Right renal pelvis (tissue), 4 donors: ENCODE data around the gene CNGB1. TPM values are rescaled to one million over a fixed set of nuclear protein-coding genes. Genes with fewer than 3 reads are reported as not detected.
"Not testable (repeated sequence)": the region's sequence is repeated elsewhere in the genome, so short reads cannot be mapped to it uniquely, and the experiment has no call there.

Source experiments
- DNase-seq, 4 donors: peaks; one replicate each; pipeline ENCODE4 v3.0.0-alpha.2; 2013; ENCODE audit warnings: low read depth in 4 of 4, low spot score in 3 of 4, missing footprints in 1 of 4
- polyA plus RNA-seq, 4 donors: library from polyadenylated mRNA; unstranded; fragments of 120-200 nt; gene quantifications; one replicate each; pipeline ENCODE4 v1.2.1, GENCODE V29; 2013; ENCODE audit not compliant: insufficient read length in 4 of 4

CNGB1 gene
- polyA plus RNA-seq, 4 donors, result 0.03 to 0.27 (median 0.11) TPM

DNA sequence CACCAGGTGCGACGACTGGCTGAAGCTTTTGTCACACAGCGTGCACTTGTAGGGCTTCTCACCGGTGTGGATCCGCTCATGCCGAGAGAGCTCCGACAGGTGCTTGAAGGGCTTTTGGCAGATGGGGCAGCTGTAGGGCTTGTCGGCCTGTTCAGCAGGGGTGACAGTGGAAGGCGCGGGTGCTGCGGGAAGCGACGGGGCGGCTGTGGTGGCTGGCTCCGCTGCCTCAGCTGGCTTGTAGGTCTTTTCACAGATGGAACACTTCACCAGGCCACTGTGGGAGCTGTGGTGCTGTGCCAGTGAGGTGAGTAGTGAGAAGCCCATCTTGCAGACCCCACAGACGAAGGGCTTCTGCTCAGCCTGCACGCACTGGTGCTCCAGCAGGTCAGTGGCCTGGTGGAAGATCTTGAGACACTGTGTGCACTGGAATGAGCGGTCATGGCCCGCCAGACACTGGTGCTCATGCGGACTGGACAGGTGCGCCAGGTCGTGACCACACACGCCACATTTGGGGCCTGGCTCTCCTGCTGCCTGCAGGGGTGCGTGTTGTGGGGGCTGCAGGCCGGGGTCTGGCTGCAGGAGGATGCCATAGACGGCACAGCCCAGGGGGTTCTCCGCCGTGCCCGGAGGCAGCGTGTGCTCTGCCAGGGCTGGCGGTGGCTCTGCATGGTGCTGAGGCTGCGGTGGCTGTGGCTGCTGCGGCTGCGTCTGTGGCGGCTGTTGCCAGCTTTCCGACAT, 26.8 kb upstream of the CNGB1 start:
- no peak for DNase-seq

DNA sequence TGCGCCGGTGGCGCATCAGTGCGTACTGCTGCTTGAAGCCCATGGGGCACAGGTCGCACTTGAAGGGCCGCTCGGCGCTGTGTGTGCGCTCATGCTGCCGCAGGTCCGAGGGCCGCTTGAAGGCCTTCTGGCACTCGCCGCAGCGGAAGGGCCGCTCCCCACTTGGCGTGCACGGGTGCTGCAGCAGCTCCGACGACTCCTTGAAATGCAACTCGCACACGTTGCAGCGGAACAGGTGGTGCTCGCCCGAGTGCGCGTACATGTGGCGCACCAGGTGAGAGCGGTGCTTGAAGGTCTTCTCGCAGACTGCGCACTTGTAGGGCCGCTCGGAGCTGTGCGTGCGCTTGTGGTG, 26.2 kb upstream of the CNGB1 start:
- DNase-seq, result no peak

DNA sequence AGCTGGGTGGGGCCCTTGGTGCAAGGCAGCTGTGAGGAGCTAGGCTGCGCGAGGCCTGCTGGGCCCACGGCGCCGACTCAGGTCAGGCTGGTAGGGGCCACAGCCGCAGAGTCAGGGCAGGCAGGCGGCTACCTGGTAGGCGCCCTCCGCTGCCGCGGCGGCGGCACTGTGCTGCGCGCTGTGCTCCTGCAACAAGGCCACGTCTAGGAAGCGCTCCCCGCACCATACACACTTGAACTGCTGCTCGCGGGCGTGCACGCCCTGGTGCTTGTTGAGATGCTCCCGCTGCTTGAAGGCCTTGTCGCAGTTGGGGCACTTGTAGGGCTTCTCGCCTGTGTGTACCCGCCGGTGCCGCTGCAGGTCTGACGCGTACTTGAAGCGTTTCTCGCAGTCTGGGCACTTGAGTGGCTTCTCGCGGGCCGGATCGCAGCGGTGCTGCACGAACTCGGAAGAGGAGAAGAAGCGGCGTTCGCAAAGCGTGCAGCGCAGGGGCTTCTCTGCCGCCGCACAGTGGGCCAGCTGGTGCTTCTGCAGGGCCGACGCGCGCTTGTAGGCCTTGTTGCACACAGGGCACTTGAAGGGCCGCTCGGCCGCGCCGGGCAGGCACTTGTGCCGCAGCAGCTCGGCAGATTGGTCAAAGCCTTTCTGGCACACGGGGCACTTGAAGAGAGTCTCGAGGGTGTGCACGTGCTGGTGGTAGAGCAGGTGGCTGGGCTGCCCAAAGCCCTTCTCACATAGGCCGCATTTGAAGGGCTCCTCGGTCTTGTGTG, 25.7 kb upstream of the CNGB1 start:
- no peak for DNase-seq

DNA sequence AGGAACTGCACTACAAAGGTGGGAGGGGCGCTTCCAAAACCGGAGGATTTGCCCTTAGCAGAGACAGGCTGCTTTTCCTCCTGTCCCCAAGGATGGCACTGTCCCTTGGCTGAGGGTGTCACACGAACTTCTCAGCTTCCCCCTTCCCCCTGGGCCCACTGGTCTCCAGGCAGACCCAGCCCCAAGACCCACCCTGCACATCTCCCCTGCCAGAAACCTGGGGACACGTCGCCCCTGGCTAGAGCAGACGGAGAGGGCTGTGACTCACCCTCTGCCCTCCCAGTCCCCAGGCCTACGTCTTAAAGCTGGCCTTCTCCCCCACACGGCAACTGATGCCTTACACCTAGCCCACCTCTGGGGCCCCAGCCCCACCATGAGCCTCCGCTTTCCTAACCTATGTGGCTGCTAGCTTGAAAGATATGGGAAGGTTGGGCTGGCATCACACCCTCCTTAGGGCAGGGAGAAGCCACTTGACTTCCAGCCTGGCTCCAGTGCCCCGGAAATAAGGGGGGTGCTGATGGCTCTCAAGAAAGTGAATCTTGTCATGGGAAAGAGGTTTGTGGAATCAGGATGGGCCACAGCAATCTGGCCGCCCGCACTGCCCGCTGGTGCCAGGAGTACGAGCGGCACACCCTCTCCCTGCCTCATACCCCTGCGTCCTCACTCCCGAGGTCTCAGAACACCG, 24.9 kb upstream of the CNGB1 start:
- no peak for DNase-seq

DNA sequence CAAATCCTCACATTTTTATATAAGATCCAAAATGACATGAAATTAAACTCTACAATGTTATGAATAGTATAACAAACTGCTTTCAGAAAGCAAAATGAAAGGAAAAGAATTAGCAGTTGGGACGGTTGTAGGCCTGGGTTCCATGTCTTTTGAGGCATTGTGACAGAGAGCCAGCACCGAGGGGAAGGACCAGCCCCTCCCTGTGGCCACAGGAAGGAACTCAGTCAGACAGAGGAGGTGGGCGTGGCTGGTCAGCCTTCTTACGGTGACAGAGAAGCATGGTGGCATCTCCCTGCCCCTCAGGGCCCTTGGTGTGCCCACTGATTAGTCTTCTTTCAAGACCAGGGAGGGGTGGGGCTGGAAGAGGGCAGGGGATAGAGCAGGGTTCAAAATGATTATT, 23.9 kb upstream of the CNGB1 start:
- DNase-seq, result no peak

DNA sequence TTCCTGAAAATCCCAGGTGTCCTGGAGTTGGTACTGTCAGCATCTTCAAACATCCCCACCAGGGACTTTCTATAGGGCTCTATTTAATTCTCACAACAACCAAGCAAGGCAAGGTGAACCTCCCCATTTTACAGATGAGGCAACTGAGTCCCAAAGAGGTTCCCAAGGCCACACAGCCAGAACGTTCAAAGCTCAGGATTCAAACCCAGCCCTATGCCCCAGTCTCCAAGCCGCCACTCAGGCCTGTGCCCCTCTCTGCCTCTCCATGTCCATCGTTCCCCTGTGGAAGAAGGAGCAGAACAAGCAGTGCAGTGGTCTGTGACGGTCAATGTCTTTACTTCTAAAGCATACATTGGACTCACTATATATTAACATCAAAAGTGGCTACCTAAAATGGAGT, 23.4 kb upstream of the CNGB1 start:
- no peak for DNase-seq

DNA sequence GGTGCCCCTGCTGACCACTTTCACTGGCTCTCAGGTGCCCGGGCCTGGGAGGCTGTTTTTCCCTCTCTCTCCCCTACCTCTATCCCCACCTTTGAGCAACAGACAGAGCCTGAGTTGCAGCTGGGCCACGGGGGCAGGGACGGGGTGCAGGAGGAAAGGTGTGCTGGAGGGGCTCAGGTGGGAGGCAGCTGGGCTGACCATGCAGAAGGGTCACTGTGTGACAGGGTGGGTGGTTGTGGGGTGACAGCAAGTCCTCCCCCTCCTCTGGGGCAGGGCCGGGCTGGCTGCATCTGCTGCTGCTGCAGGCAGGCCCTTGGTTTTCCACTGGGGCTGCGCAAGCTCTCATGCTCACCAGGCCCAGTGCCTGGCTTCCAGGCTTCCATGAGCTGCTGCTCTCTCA, 23.0 kb upstream of the CNGB1 start:
- no peak for DNase-seq

DNA sequence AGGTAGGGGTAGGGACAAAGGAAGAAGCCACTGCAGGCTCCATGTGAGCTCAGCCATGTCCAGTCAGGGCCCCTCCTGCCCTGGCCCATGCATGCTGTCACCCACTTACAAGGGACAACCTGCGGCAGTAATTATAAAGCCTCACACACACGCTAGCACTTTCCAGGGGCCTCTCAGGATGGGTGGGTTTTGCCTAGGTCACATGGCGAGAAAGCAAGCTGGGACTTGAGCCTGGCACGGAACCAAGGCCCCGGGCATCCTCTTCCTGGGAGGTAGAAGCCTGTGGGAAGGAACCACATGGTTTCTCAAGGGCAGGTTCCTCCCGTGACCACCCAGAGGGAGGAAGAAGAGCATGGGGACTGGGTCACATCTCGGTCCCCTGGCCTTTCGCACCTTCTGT, 22.5 kb upstream of the CNGB1 start:
- DNase-seq, result no peak

DNA sequence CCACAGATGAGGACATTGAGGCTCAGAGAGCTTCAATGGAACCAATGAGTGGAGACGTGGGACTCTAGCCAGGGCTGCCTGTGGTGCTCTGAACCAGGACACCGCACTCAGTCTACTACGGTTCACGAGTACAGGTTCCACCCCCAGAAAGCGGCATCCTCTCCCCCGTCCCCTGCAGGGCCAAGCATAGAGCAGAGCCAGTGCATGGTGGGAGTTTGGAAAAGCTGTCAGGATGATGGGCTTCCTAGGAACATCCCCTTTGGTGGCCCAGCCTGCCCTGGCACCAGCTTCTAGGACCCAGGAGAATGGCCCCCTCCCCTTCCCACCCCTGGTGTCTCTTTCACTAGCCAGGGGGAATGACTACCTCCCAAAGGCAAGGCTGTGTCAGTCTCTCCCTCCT, 21.2 kb upstream of the CNGB1 start:
- DNase-seq, result no peak

DNA sequence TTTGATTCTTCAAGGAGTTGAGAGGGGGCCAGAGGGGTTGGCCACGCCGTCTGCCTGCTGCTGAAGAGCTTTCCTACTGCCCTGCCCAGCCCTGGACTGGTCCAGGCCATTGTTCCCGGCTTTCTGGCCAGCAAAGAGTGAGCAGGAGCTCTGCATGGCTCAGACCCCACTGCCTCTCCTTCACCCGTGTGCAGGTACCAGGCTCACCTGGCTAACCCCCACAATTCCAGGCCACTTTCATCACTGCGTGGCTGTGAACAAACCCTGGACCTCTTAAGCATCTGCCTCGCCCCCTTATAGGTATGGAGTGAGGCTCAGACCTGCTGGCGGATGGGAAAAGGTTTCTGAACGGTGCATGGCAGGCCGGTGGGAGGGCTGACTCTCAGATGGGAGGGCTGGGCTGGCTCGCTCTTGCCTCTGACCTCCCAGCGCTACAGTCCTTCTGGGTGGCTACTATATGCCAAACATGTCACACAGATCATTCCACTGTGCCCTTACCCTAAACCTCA, 20.7 kb upstream of the CNGB1 start:
- no peak for DNase-seq

DNA sequence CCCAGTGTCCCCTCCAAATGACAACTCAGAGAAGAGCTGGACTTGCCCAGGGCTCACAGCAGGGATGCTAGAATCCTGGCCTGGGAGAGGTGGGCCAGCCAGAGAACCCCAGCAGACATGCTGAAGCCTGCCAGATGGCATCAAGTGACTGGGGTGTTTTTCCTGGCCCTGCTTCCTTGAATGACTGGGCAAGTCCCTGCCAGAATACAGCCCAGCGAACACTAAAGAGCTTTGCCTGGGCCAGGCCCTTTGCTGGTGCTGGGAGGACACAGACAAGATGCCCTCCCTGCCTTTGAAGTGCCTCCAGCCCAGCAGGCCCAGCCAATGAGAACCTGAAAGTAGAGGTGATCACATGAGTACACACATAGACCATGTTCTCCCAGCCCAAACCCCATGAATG, 18.0 kb upstream of the CNGB1 start:
- no peak for DNase-seq

DNA sequence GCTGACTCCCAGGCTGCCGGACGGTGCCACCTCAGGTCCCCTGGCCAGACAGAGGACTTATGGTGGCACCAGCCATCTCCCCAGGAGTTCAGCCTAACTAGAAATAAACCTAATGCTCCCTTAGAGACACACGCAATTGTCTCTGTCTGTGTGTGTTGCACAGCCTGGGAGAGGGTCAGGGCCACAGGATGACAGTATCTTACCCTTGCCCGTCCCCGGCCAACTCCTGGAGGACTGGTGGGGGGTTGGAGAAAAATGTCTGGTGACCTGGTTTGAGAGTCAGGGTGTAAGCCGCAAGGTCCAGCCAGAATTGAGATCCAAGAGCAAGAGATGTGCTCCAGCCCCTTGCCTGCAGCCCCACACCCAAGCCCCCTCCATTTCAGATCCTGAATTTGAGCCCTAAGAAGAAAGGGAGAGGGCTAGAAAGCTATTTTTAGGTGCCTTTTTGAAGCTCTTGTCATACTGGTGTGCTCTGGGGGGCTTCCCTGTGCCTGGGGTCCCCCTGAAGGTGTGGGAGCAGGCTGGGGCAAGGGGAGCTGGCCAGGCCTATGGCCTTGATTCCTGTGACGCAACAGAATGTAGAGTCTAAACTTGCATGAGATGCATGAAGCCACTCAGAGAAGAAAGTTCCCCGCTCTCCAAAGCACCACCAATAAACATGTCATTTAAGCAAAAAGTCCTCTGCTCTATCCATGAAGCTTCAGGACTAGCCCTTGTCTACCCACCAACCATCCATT, 16.7 kb upstream of the CNGB1 start:
- no peak for DNase-seq

DNA sequence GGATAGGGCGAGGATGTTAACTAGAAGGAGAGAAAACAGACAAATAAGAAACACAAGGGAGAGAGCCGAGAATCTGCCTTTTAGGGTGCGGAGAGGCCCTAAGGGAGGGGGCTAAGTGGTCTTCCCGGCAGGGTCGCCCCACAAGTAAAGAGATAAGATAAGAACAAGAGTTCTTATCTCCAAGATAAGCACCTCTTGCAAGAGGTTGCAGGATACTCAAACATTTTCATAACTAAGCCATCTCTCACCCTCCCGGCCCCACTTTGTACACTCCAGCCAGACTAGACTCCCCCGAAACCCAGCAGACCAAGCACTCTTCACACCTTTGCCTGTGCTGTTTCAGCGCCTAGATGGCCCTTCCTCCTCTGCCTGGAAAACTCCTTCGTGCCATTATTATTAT, 15.3 kb upstream of the CNGB1 start:
- DNase-seq, result no peak

DNA sequence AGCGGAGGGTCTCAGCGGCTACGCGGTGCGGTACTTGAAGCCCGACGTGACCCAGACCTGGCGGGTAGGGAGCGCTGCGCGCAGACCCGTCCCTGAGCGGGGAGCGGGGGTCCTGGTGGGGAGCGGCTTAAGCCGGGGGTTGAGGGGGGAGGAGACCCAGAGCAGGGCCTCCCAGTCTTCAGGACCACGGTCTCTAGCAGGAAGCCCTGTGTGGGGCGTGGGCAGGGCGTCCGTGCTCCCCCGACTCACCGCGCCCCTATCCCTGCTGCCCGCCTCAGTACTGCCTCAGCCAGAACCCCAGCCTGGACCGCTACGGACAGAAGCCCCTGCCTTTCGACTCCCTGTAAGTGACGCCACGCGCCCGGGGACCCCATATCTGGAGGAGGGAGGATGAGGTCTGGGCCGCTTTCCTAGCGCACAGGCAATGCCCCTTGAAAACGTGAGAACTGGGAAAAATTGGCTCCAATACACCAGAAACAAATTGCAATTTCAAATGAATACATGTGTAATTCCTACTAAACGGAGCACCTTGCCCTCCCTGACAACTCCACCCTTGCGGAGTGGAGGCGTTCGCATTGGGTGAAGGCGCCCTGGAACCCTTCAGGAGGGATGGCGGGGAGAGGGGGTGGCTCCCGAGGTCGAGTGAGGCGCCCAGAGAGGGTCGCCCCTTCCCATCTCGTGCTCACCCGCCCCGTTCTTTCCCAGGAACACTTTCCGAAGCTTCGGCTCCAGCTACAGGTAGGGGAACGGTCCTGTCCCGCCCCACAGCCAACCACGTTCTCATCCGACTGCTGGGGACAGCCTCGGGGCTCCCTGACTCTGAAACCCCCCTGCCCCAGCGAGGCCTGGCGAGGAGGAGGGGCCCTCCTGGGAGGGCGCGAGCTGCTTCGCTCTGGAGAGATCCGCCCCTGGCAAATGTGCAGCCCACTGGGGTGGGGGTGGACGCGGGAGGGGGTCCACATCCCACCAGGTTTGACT, 14.6 kb upstream of the CNGB1 start:
- DNase-seq, result no peak

DNA sequence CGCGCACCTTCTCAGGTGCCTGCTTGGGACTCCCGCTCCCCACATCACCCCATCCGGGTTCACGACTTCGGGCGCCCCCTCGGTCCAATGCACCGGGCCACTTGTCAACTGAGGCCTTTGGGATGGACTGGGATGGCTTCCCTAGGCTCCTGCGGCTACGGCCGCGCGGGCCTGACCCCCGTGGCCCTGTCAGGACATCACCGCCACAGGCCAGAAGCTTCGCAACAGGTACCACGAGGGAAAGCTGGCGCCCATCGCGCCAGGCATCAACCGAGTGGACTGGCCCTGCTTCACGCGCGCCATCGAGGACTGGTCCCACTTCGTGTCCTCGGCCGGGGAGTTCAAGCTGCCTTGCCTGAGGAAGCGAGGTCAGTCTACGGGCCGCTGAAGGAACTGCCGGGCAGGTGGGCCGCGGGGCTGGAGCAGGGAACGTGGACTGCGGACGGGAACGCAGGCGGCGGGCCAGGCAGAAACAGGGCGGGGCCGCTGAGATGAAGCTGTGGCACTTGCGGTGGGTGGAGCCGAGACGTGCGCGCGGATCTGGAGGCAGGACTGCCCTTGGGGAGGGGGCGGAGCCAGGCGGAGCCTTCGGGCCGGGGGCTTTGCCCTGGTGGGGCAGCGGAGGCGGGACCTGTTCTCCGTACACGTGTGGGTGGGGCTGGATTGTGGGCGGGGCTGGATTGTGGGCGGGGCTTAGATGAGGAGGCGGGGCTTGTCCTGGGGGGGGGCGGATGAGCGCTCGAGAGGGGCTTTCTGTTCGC, 13.7 kb upstream of the CNGB1 start:
- DNase-seq, result peak; percentile 45 to 71 (median 66)

DNA sequence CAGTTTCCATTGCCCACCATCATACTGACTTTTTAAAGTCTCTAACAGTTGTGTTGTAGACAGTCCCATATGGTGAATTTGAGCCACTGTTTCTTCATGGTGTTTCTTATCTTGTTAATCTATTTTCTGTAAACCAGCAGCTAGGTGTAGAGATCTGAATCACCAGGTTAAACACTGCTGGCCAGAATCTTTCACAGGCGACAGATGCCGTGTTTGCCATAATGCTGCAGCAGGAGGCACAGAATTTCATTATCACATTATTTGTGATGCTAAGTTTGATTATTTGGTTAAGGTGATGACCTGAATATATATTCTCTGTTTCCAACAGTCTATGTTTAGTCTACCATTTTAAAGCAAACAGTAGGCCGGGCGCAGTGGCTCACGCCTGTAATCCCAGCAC, 11.5 kb upstream of the CNGB1 start:
- DNase-seq, result no peak

DNA sequence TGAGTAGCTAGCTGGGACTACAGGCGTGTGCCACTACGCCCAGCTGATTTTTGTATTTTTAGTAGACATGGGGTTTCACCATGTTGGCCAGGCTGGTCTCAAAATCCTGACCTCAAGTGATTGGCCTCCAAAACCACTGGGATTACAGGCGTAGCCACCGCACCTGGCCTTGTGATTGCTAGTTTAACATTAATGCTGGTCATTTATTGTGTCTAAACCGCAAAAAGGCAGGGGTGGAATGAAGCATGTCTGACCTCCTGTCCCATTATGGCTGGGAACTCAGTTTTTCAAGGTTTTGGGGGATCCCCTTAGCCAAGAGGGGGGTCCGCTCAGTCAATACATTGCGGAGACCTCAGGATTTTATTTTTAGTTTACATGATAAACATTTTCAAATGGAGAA, 10.7 kb upstream of the CNGB1 start:
- DNase-seq, result no peak

DNA sequence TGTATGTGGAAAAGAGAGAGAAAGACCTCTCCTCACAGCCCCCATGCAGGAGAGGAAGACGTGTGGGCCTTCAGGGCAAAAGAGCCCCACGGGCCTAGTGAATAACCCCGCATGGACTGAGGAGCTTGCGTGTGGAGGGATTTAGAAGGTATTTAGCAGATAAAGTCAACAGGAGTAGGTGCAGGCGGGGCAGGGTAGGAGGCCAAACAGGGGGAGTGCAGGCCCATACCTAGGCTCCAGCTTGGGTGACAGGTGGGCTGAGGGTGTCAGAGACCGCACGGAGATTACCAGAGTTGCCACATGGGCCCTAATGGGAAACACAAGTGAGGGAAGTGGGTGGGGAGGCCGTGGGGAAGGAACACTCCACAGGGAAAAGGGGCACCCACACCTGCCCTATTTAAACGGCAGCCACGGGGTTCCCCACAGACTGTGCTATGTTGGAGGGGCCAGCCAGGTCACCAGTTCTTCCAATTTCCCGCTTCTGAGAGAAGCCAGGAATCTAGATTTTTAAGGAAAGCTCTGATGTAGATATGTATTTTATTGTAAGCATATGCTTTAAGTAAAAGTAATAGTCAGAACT, 8.2 kb upstream of the CNGB1 start:
- no peak for DNase-seq

DNA sequence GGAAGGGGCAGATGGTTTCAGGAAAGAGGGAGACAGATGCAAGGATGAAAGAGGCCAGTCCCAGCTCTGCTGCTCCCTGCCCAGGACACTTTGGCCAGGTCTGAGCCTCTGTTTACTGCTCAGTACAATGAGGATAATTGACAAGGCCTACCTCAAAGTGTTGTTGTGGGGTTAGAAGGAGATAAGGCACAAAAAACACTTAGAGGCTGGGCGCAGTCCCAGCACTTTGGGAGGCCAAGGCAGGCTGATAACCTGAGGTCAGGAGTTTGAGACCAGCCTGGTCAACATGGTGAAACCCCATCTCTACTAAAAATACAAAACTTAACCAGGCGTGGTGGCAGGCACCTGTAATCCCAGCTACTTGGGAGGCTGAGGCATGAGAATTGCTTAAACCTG, 7.1 kb upstream of the CNGB1 start:
- DNase-seq, result not testable (repeated sequence)
